Measurements from ENCODE around the gene ABHD16A.

Gene ABHD16A

DNA sequence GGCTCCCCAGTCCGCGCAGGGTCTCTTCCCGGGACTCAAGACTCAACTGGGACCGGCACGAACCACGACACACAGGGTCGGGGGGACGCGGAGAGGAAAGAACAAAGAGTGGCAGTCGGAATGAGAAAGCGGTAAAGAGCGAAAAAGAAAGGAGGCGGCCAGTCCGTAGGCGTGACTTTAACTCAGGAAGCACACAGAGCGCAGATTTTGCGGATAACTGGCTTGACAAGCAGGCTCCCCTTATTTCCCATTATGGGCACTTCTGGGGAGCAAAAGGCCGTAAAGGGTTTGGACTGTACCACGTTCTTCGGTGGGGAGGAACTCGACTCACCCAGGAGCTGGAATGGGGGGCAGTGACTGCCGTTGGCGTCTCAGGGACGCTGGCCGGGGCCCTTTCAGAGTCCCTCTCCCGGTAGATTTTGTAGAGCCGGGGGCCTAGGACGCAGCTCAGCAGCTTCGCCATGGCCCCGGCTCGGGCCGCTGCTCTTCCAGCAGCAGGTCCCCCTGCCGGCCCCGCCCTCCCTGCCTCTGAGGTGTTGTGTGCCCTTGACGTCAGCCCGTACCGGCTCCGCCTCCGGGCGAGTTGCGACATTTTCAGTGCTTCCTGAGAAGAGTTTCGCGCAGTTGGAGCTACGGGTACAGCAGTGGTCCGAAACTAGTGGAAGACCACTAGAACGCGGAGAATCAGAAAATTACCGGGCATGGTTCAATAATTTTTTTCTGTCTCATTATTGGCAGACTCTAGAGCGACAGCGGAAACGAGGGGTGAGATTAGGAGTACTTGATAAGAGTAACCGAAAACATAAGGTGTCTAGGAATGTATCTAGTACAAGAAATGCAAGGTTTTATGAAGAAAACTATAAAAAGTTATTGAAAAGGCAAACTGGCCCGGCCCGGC lies at the start of gene ABHD16A:
Gene ABHD16A (minus strand): TSS at position 506 of the 898 bp plus-strand sequence. CDS start 43 bp downstream, at position 463.
- peak; percentile 100 for DNase-seq (ENCODE audit: low spot score)

DNA sequence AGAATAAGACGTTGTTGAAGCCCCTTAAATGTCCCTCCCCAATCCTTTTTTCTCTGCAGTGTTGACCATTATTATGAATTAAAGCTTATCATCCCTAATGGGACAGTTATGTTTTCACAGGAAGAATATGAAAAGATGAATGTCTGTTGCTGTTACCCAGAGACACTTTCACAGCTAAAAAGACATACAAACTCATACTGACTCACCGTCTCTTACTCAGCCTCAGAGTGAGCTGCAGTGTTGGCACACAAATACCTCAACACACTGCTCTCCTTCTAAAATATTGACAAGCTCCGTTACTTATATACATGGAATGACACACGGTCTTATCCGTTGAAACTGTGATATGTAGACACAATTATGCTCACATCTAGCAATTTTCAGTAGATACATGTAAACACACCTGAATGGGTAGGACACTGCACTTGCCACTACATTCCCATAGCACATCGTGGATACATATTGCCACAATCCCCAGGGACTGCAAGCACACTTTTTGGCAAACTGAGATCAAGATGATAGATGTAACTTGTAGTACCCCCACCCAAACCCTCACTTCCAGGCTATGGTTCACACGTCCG lies 49.7 kb upstream of the ABHD16A start:
- DNase-seq (ENCODE audit: low spot score) = no peak

DNA sequence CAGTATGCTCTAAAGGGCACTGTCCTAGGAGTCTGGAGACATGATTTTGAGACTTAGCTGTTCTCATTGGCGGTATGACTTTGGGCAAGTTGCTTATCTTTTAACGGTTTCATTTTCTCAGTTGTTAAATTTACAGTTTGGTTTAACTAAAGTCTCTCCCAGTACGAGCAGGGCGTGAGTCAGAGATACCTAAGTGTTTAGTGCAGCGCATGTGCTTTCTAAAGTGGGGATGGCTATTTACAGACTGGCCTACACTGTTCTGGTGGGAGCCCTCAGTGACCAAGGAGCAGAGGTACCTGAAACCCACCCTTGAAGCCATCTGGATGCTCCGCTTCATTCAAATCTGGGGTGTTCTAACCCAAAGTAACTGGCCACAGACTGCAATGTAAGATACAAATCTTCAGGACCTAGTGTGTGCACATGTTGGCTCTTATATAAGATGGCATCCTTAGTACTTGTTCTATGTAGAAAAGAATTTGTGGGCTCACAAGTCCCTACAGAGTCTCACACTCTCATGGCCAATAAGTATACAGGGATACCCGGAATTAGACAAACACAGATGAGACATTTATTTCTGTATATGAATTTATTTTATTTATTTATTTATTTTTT lies 47.4 kb upstream of the ABHD16A start:
- no peak for DNase-seq (ENCODE audit: low spot score)

DNA sequence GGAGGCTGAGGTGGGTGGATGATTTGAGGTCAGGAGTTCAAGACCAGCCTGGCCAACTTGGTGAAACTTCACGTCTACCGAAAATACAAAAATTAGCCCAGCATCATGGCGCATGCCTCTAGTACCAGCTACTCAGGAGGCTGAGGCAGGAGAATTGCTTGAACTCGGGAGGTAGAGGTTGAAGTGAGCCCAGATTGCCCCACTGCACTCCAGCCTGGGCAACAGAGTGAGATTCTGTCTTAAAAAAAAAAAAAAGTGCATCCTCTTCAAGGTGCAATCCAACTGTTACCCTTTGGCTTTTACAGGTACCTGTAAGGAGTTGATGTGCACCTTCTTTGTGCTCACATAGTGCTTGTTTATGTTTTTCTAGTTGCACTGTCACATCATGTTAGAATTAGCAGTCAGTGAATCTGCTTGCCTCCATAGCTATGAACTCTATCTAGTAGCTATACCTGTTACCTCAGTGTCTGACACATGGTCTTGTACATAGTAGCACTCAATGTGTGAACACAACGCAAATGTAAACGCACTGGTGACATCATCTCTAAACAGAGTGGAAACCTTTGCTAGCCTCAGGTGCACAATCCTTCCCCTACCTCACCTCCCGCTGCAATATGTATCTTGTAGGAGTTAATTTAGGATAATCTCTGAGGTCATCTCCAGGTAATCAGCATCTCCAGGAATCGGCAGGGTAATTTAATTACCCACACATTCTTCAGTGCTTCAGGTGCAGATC lies 46.3 kb upstream of the ABHD16A start:
- no peak for DNase-seq (ENCODE audit: low spot score)

DNA sequence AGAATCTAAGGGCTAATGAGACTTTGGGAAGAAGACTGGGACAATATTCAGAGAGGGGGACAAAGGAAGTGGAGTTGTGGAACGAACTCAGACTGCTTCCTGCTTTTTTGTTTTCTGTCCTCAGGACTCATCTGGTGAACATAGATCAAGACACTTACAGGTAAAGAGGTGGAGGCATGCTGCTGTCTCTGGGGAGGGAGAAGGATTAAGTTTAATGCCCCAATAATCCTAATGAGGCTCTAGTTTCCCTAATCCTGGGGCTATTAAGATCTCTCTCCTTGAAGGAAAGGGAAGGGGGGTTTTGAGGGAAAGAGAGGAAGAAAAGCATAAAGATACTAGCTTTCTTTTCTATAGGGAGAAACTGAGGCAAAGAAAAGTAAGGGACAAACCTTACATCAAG lies 41.3 kb upstream of the ABHD16A start:
- DNase-seq (ENCODE audit: low spot score) = no peak

DNA sequence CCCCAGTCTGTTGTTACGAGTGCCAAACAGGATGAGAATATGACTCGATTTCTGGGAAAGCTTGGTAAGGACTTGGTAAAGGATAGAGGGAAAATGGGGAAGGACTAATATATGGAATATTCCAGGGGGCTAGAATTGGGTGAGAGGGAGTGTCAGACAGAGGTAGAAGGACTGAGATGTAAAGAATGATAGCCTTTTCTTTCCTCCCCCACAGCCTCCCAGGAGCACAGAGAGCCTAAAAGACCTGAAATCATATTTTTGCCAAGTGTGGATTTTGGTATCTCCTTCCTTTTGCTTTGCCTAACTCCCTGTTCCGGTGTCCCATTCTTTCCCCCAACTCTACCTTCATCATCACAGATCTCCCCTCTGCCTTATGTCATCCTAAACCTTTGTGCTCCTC lies 39.8 kb upstream of the ABHD16A start:
- no peak for DNase-seq (ENCODE audit: low spot score)

DNA sequence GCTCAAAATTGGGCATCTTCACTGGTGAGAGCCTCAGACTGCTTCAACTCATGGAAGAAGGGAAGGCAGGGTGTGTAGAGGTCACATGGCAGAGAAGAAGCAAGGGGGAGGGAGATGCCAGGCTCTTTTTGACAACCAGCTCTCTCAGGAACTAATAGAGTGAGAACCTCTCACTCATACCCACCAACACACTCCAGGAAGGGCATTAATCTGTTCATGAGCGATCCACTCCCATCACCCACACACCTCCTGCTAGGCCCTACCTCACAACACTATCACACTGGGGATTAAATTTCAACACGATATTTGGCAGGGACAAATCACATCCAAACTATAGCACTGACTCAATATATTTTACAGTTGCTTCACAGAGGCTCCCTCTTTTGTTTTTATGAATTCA lies 38.7 kb upstream of the ABHD16A start:
- DNase-seq (ENCODE audit: low spot score) = no peak

DNA sequence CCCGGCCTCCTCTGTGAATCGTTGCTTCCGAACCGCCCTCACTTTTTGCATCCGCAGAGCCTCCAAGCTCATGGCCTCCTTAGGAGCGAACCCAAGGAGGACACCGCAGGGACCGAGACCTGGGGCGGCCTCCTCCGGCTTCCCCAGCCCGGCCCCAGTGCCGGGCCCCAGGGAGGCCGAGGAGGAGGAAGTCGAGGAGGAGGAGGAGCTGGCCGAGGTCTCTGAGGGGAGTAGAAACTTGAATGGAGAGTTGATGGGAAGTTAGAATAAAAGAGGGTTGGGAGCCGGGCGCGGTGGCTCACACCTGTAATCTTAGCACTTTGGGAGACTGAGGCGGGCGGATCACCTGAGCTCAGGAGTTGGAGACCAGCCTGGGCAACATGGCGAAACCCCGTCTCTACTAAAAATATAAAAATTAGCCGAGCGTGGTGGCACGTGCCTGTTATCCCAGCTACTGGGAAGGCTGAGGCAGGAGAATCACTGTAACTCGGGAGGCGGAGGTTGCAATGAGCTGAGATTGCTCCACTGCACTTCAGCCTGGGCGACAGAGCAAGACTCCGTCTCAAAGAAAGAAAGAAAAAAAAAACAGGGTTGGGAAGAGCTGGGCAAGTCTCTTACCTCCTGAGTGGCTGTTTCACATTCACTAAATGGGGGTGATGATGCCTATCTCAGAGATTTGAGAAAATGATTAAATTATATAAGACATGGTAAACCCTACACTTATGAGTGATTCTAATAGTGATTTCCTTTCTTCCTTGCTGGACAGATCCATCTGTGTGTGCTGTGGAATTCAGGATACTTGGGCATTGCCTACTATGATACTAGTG lies 37.5 kb upstream of the ABHD16A start:
- peak; percentile 44 for DNase-seq (ENCODE audit: low spot score)

DNA sequence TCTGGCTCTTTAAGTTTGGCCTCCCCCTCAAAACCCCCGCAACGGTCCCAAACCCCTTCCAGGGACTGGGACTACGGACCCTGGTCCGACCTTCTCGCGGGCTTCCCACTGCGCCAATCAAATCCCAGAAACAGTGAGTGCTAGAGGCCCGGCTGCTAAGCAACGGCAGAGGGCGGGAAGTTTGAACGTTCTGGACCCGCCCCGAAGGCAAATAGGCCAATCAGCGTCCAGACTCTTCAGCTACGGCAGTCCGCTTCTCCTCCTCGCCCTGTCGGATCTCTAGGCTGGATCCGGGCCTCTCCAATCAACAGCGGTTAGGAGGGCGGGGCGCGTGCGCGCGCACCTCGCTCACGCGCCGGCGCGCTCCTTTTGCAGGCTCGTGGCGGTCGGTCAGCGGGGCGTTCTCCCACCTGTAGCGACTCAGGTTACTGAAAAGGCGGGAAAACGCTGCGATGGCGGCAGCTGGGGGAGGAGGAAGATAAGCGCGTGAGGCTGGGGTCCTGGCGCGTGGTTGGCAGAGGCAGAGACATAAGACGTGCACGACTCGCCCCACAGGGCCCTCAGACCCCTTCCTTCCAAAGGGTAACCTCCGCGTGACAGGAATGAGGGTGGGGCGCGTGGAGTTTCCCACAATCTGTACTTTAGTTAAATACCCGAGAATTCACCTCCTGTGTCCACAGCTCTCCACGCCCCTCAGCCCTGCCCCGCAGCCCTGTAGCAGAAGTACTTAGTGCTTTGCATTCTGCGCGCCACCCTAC lies 36.7 kb upstream of the ABHD16A start, which contains the start of gene MSH5:
Gene MSH5 (plus strand): TSS at position 367 of the 758 bp plus-strand sequence. CDS start 462 bp downstream, outside the sequence.
- peak; percentile 97 for DNase-seq (ENCODE audit: low spot score)

DNA sequence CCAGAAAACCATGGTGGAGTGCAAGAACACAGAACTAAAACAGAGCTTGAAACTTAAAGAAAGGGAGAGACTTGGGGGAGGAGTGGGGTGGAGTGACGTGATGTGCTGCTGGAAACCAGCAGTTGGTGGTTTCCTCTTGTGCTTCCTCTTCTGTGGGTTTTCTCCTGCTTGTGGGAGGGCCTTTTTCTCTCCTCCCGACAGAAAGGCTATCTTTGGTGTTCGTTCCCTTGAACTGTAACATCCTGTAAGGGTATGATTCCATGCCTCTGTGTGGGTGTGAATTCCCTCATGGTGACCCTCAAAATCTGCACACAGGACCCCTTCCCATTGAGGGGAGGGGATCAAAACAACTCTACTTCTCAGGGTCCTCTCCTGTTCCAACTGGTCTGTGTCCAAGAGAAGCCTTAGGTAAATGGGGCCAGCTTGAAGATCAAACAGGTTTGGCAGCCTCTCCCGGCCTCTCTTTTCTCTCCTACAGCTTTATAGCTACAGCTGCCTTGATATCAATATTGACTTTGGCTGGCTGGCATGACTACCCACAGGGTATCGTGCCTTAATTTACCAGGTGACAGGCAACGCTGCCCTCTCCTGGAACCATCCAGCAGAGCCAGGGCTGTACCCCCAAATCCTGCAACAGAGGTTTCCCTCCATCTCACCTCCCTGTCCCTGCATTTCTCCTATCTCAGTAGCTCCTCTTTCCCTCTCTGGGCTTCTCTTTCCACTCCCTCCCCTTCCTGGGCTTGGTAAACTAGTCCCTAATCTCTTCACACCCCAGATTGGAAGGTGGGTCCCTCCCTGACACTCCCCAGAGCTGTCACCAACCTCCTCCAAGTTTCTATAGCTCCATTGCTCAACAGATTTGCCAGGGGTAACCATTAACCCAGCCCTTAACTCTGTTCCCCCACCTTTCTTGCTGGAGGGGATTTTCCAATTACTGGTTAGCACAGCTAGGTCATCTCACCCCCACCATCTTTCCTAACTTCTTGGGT lies 35.2 kb upstream of the ABHD16A start:
- DNase-seq (ENCODE audit: low spot score) = no peak

DNA sequence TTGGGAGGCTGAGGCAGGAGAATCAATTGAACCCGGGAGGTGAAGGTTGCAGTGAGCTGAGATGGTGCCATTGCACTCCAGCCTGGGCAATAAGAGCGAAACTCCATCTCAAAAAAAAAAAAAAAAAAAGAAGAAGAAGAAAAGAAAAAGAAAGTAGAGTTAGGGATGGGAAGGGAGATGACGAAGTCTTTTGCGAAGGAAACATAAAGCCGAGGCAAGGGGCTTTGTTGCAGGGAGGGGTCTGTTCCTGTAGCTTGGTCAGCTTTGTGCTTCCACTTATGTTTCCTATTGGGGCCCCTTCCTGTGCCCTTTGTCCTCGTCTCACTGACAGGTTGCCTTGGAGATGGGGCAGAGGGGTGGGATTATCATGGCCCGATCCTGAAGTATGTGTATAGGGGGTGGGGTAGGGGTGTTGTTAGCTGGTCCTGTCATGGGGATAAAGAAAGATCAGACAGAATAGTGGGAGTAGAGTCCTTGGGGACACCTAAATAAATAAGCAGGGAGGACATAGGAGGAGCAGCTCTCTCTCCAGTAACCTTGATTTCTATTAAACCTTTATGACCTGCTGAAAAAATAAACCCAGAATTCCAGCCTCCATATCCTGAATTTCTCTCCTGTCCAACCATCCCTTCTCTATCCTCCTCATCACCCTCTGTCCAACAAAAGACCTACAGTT lies 34.3 kb upstream of the ABHD16A start:
- DNase-seq (ENCODE audit: low spot score) = no peak

DNA sequence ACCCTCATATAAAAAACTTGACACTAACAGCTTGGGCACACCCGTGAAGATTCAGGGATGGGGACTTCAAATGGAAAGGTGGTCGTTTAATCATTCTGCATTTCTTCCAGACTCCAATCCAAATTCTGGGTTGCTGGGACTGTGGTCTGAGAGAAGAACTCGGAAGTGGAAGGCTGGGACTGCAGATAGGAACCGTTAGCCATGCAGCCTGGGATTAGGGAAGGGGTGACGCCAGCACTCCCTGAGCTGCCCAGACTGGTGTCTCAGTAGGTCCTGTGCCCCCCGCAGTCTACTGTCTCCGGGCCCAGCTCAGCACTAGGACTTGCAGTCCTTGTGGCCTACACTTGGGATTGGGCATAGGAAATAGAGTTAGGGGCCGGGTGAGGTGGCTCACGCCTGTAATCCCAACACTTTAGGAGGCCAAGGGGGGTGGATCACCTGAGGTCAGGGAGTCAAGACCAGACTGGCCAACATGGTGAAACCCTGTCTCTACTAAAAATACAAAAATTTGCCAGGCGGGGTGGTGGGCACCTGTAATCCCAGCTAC lies 33.7 kb upstream of the ABHD16A start:
- DNase-seq (ENCODE audit: low spot score) = no peak

DNA sequence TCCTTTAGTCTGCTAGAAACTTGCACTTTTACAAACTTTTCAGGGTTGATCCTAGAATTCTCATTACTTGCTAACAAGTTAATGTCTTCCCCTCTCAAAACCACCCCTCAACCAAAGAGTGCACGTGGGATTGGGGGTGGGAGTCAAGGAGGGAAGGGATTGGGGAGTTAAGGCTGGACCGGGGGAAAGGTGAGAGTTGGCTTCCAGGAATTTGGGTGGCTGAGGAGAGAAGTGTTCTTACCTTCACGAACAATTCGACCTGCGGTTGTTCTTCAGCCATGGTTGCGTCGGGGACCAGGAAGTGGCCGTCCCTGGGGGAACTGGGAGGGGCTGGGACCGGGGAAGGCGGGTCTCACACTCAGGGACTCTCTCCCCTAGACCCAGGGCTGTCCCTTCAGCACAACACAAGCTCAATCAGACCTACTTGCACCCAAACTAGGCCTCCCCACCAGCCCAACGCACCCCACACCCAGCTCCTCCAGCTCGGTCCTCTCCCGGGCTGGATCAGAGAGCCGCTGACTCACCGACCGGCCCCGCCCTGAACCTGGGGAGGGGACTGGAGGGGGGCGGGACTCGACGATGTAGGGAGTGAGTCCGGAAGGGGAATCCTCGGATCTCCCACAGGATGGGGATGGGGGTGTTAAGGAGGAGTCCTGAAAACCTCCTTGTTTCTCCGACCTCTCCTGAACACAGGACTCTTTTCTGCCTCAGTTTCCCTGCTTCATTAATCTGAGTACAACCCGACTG lies 33.1 kb upstream of the ABHD16A start, which contains the start of gene CLIC1:
Gene CLIC1 (minus strand): TSS at position 510 of the 747 bp plus-strand sequence. CDS start 230 bp downstream, at position 280.
- DNase-seq (ENCODE audit: low spot score) = peak; percentile 79

DNA sequence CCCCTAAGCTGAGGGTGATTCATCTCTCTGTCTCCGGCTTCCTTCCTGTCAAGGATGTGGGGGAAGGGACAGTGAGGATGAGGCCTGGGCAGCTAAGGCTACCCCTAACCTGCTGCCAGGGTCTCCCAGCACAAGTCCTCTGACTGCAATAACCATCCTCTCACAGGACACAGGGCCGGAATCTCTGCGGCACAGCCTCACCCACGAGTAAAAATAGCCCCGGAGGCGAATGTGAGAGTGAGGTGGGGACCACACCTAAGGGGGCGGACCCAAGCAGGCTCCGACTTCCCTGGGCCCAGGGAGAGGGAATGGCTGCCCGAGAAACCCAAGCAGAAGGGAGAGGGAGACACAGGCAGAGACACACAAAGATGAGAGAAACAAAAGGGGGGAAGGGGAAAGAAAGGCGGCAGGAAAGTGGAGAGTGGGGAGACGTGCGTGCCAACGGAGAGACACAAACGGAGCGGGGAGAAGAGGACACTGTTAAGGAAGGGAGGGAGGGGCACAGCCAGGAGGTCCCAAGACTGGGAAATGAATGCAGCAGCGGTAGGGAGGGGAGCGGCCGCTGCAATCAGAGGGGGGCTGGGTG lies 31.8 kb upstream of the ABHD16A start:
- DNase-seq (ENCODE audit: low spot score) = peak; percentile 64

DNA sequence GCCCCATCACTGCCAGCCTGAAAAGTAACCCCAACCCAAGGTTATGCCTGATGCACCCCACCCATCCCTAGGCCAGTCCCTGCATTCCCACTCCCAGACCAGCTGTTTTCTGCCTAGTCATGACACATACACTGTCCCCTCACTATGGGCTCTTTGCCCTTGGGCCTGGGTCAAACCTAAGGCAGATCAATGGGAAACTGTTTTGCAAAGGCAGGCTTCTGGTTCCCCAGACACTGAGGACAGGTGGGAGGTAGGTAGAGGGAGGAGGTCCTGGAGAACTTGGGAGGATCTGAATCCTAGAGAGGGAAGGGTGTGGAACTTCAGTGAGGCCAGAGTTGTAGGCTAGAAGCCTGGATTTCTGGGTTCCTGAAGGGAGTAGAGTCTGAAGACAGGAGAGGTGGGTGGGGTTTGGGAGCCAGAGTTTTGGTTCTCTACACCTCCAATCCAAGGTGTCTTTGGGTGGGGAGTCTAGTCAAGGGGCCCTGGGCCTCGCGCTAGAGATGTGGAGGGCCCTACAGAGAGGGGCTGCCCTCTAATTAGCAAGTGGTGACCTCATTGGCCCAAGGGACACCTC lies 31.2 kb upstream of the ABHD16A start:
- DNase-seq (ENCODE audit: low spot score) = no peak

DNA sequence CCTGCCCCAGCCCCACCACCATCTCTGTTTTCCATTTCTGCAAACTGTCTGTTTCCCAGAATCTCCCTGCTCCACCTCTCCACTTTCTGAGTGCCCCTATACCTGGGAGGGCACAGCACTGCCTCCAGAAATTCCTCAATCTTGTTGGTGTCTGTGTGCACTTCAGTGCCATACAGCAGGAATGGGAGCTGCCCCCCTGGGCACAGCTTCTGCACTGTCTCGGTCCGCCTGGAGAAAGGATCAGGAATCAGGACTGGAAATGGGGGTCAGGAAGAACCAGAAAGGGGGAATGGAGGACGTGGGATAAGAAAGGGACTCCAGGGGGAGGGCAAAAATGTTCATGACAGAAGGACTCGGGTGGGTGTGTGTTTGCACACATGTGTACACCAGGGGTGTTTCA lies 30.6 kb upstream of the ABHD16A start:
- no peak for DNase-seq (ENCODE audit: low spot score)

DNA sequence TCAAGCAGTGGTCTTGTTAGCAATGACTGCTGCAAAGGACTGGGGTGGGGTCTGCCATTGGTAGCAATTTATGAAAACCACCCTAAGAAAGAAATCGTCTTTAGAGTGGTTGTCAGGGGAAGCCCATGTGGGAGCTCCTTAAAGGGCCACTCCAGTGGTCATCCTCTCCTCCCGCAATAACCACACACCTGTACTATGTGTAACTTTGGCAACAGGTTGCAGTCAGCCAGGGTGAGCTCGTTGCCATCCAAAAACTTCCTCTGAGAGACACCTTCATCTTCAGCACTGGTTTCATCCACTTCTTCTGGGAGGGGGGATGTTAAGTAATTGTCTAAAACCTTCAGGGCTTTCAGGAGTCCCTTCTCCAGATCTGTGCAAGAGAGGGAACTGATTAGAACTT lies 28.9 kb upstream of the ABHD16A start:
- no peak for DNase-seq (ENCODE audit: low spot score)
